ENCODE data around the gene ALLC. TPM values are rescaled to one million over a fixed set of nuclear protein-coding genes. Genes with fewer than 3 reads are reported as not detected.
"Not testable (repeated sequence)": the region's sequence is repeated elsewhere in the genome, so short reads cannot be mapped to it uniquely, and the experiment has no call there.

ALLC gene
- total RNA-seq (not detected), polyA plus RNA-seq (not detected)

DNA sequence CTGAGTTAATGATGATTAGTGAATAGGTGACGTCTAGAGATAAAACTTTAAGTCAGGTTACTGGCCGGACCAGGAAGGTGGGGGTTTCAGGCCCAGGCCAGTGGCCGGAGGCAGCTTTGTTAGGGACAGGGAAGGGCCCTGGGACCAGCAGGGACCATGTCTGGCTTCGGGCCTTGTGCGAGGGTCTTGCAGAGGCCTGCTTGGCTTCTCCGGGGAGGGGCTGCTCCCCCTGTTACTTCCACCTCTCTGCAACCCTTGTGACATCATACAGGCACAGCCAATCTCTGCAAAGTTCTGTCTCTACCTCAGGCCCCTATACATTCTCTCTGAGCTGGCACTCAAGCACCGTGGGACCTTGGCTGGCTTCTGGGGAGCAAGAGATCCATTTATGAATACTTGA lies at the start of gene ALLC:
Gene ALLC (plus strand): TSS at position 320 of the 400 bp plus-strand sequence. CDS start 12,958 bp downstream, outside the sequence.
- WGBS, 2 donors = 88 to 93% methylated on average over 7 of the region's 7 CpGs
- Histone ChIP-seq H3K27ac (no peak within 1 kb of the TSS), H3K9me3 (no peaks in the 10 kb centered on the region), H3K36me3 (no peaks in the 10 kb centered on the region), H3K27me3 (no peaks in the 10 kb centered on the region), H3K4me3 (no peak within 1 kb of the TSS), H3K4me1 (no peaks in the 10 kb centered on the region)
- TF ChIP-seq EP300 (IDR thresholded peaks at IDR 0.05) (no peak), POLR2A (IDR thresholded peaks at IDR 0.05) (no peak), POLR2AphosphoS5 (IDR thresholded peaks at IDR 0.05) (no peak)
- TF ChIP-seq, protein P1, sequence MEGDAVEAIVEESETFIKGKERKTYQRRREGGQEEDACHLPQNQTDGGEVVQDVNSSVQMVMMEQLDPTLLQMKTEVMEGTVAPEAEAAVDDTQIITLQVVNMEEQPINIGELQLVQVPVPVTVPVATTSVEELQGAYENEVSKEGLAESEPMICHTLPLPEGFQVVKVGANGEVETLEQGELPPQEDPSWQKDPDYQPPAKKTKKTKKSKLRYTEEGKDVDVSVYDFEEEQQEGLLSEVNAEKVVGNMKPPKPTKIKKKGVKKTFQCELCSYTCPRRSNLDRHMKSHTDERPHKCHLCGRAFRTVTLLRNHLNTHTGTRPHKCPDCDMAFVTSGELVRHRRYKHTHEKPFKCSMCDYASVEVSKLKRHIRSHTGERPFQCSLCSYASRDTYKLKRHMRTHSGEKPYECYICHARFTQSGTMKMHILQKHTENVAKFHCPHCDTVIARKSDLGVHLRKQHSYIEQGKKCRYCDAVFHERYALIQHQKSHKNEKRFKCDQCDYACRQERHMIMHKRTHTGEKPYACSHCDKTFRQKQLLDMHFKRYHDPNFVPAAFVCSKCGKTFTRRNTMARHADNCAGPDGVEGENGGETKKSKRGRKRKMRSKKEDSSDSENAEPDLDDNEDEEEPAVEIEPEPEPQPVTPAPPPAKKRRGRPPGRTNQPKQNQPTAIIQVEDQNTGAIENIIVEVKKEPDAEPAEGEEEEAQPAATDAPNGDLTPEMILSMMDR (IDR thresholded peaks at IDR 0.05) = no peak
- intact Hi-C loops (cut with DNase I) = no loop called here
- no peak for DNase-seq

DNA sequence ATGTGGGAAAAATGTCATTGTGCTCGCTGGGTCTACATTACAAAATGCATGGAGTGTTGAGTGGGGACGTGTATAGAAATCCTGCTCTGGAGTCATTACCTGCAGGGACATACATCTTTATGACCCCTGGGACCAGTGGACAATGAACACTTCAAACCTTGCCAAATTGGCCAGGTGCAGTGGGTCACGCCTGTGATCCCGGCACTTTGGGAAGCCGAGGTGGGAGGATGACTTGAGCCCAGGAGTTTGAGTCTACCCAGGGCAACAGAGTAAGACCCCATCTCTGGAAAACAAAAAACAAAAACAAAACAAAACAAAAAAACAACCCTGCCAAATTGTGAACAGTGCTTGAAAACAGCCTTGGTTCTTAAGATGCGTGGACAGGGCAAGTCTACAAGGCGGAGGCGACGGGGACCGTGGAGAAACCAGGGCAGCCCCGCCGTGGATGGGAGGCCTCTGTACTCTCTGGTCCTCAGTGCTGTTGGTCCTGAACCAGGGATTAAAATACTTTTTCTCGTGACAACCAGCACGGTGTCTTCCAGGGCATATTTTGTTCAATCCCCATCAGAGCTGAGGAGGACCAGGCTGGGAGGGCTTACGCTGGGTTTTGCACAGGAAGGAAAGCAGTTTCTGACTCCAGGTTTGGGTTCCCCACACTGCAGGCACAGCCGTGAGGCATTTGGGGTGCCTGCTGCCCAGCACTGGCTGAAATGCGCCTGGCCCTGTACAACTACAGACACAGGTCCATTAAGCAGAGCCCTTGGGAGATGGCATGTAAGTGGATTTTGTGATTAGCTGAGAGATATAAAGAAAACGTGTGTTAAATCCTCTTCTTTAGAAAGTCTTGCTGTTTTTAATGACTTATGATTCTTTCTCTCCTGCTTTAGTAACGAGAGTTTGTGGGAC lies 49.4 kb upstream of the ALLC start:
- Histone ChIP-seq H3K4me3 (no peak overlapping the region), H3K27ac (no peak overlapping the region), H3K36me3 (no peaks in the 10 kb centered on the region), H3K9me3 (no peaks in the 10 kb centered on the region), H3K27me3 (no peaks in the 10 kb centered on the region), H3K4me1 (peaks cover 0 to 16% (median 0%) of the 10 kb centered on the region in 4 donors)
- WGBS, 2 donors = 67 to 78% methylated on average over 19 of the region's 19 CpGs
- intact Hi-C loops (cut with DNase I) = no loop called here
- peak; percentile 58 for DNase-seq
- TF ChIP-seq POLR2A (IDR thresholded peaks at IDR 0.05) (no peak), POLR2AphosphoS5 (IDR thresholded peaks at IDR 0.05) (no peak), EP300 (IDR thresholded peaks at IDR 0.05) (no peak)
- TF ChIP-seq, protein P1 (IDR thresholded peaks at IDR 0.05) = no peak

GRCh38 chr2:3609279-3609673 lies 48.7 kb upstream of the ALLC start:
- 60 to 70% methylated on average over 4 of the region's 4 CpGs for whole genome bisulfite sequencing, 2 donors
- DNase-seq; H3K36me3 ChIP-seq; H3K27me3 ChIP-seq; H3K4me3 ChIP-seq; intact Hi-C loops (cut with DNase I); H3K27ac ChIP-seq; H3K9me3 ChIP-seq: not testable (repeated sequence)
- peaks cover 0 to 12% (median 0%) of the 10 kb centered on the region in 4 donors for H3K4me1 ChIP-seq

DNA sequence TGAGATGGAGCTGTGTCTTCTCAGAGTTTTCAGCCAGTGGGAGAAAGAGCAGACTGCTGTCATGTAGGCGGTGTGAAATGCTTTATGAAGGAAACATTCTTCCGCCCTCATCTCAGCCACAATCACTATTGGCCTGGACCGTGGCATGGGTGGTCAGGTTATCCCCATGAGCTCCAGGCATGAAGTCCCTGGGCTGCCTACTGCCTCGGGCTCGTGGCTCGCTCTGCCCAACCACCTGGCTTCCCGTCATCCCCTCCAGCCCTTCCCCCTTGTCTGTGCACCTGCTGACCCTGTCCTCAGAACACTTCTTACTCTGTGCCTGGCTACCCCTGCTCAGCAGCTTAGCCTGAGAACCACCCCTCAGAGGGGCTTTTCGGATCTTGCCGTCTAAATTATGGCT lies 47.6 kb upstream of the ALLC start:
- no peaks in the 10 kb centered on the region for H3K27me3 ChIP-seq
- 87 to 91% methylated on average over 9 of the region's 9 CpGs for WGBS, 2 donors
- H3K4me1 ChIP-seq = peaks cover 0 to 9% (median 0%) of the 10 kb centered on the region in 4 donors
- H3K4me3 ChIP-seq = no peak overlapping the region
- intact Hi-C loops (cut with DNase I) = no loop called here
- DNase-seq = peak; percentile 28
- TF ChIP-seq EP300 (IDR thresholded peaks at IDR 0.05) (no peak), POLR2A (IDR thresholded peaks at IDR 0.05) (no peak), POLR2AphosphoS5 (IDR thresholded peaks at IDR 0.05) (no peak)
- TF ChIP-seq, protein P1 (IDR thresholded peaks at IDR 0.05) = no peak
- H3K9me3 ChIP-seq = no peaks in the 10 kb centered on the region
- no peak overlapping the region for H3K27ac ChIP-seq
- H3K36me3 ChIP-seq = no peaks in the 10 kb centered on the region

- H3K4me3 ChIP-seq = no peak overlapping the region
- H3K27ac ChIP-seq = no peak overlapping the region
- intact Hi-C loops (cut with DNase I) = no loop called here
- no peaks in the 10 kb centered on the region for H3K27me3 ChIP-seq
- no peaks in the 10 kb centered on the region for H3K36me3 ChIP-seq
- H3K9me3 ChIP-seq = no peaks in the 10 kb centered on the region
- TF ChIP-seq, protein P1 (IDR thresholded peaks at IDR 0.05) = no peak
- no peak for TF ChIP-seq POLR2AphosphoS5 (IDR thresholded peaks at IDR 0.05)
- TF ChIP-seq POLR2A (IDR thresholded peaks at IDR 0.05) = no peak
- TF ChIP-seq EP300 (IDR thresholded peaks at IDR 0.05) = no peak
- WGBS, 2 donors = 80 to 83% methylated on average over 23 of the region's 23 CpGs
- peaks cover 0 to 9% (median 0%) of the 10 kb centered on the region in 4 donors for H3K4me1 ChIP-seq
- DNase-seq = peak; percentile 39
These were observed 47.0 kb upstream of the ALLC start for GRCh38 chr2:3610881-3611505.
